ENCODE results near the gene DUS2.

Gene DUS2

GRCh38 chr16:68126395-68126794, 103.3 kb downstream of the DUS2 start:
- no peak for DNase-seq (ENCODE audit: low read depth in 2 of 2)

- no peak for DNase-seq (ENCODE audit: low read depth in 2 of 2)
Measured at GRCh38 chr16:68128577-68129305, 105.7 kb downstream of the DUS2 start.
